Chondrocyte (in vitro differentiated cells): ENCODE data around the gene ARFGEF2. TPM values are rescaled to one million over a fixed set of nuclear protein-coding genes. Genes with fewer than 3 reads are reported as not detected.
"Not testable (repeated sequence)": the region's sequence is repeated elsewhere in the genome, so short reads cannot be mapped to it uniquely, and the experiment has no call there.

ENCODE experiments used
- DNase-seq: peaks from one replicate; pipeline ENCODE4 v3.0.0; 2021; ENCODE audit warnings: mixed read lengths, low spot score
- H3K27ac Mint-ChIP-seq: one replicate; pipeline ENCODE4 v1.8.0; 2021; ENCODE audit warnings: mild to moderate bottlenecking, moderate library complexity, mixed read lengths; ENCODE audit not compliant: unreplicated experiment
- H3K27me3 Mint-ChIP-seq: 2 replicates; pipeline ENCODE4 v1.8.0; 2021; ENCODE audit warnings: low read depth, mixed read lengths
- H3K36me3 Mint-ChIP-seq: 2 replicates; pipeline ENCODE4 v1.8.0; 2021; ENCODE audit warnings: low read depth, mixed read lengths
- H3K4me1 Mint-ChIP-seq: 2 replicates; pipeline ENCODE4 v1.8.0; 2021; ENCODE audit warnings: low read depth, mild to moderate bottlenecking, mixed read lengths
- H3K4me3 Mint-ChIP-seq: one replicate; pipeline ENCODE4 v1.8.0; 2021; ENCODE audit warnings: mild to moderate bottlenecking, moderate library complexity, mixed read lengths; ENCODE audit not compliant: unreplicated experiment
- H3K9me3 Mint-ChIP-seq: 2 replicates; pipeline ENCODE4 v1.8.0; 2021; ENCODE audit warnings: low read depth, mixed read lengths
- CTCF ChIP-seq: fragments of 200-600 bp; sonication (generic); IDR thresholded peaks from 2 replicates; pipeline ENCODE4 v1.5.0; 2021; ENCODE audit warnings: antibody characterized with exemption, mild to moderate bottlenecking, moderate library complexity
- total RNA-seq: library from RNA; stranded (reverse); gene quantifications from 3 replicates; pipeline ENCODE4 v1.2.1, GENCODE V29; 2021

The ARFGEF2 gene
- total RNA-seq, 1 donor from 2014 or later: 31.8 TPM

- not testable (repeated sequence) for DNase-seq, H3K9me3 Mint-ChIP-seq, H3K27me3 Mint-ChIP-seq, H3K27ac Mint-ChIP-seq, H3K36me3 Mint-ChIP-seq, H3K4me3 Mint-ChIP-seq
- peaks cover 11% of the 10 kb centered on the region for H3K4me1 Mint-ChIP-seq
Observed at GRCh38 chr20:48936178-48936577, 14.7 kb downstream of the ARFGEF2 start.

GRCh38 chr20:48937674-48938073 is 16.2 kb downstream of the ARFGEF2 start:
- TF ChIP-seq CTCF: no peak
- peaks cover 11% of the 10 kb centered on the region for H3K4me1 Mint-ChIP-seq
- H3K4me3 Mint-ChIP-seq: no peak overlapping the region
- H3K27ac Mint-ChIP-seq: no peak overlapping the region
- no peak for DNase-seq
- no peaks in the 10 kb centered on the region for H3K9me3 Mint-ChIP-seq
- no peaks in the 10 kb centered on the region for H3K36me3 Mint-ChIP-seq
- H3K27me3 Mint-ChIP-seq: no peaks in the 10 kb centered on the region

DNA sequence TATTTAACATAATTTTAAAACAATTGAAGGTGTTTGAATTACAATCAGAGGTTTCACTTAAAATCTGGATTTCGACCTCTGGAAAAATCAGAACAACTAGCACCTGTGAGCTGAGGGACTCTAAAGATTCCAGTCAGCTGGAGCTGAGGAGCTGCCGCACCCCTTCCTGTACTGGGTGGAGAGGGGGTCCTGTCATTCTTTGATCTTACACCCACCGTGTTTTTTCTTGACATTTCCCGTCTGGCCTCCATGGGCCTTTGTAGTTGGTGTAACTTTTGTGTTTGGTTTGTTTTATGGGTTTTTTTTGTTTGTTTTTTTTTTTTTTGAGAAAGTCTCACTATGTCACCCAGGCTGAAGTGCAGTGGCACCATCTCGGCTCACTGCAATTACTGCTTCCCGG is 17.2 kb downstream of the ARFGEF2 start:
- no peak overlapping the region for H3K27ac Mint-ChIP-seq
- DNase-seq: no peak
- H3K36me3 Mint-ChIP-seq: no peaks in the 10 kb centered on the region
- H3K9me3 Mint-ChIP-seq: no peaks in the 10 kb centered on the region
- H3K4me3 Mint-ChIP-seq: no peak overlapping the region
- no peak for TF ChIP-seq CTCF
- no peaks in the 10 kb centered on the region for H3K27me3 Mint-ChIP-seq
- peaks cover 11% of the 10 kb centered on the region for H3K4me1 Mint-ChIP-seq

- Mint-ChIP-seq H3K27me3 (no peaks in the 10 kb centered on the region), H3K27ac (no peak overlapping the region), H3K4me1 (peaks cover 9% of the 10 kb centered on the region), H3K36me3 (peaks cover 4% of the 10 kb centered on the region), H3K4me3 (no peak overlapping the region), H3K9me3 (no peaks in the 10 kb centered on the region)
- DNase-seq: no peak
- no peak for TF ChIP-seq CTCF
Observed at GRCh38 chr20:48940170-48940569, 18.7 kb downstream of the ARFGEF2 start.

DNA sequence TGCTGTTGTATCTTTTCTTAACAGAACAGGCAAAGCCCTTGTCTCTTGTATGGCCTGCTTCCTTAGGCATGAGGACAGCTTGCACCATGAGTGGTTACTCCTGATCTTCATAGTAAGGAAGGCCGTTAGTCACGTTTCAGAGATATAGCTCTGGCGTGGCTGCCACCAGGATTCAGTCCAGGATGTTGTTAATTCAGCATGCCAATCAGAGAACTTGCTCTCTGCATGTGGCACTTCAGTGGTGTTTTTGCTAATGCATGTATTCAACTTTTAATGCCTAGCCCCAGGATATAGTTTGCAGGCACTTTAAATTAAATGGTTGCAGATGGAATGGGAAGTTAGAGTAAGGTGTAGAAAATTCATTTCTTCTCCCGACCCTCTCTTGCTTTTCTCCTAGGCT is 20.0 kb downstream of the ARFGEF2 start:
- no peak overlapping the region for H3K27ac Mint-ChIP-seq
- no peaks in the 10 kb centered on the region for H3K9me3 Mint-ChIP-seq
- no peaks in the 10 kb centered on the region for H3K27me3 Mint-ChIP-seq
- H3K4me3 Mint-ChIP-seq: no peak overlapping the region
- DNase-seq: no peak
- TF ChIP-seq CTCF: no peak
- H3K4me1 Mint-ChIP-seq: peaks cover 9% of the 10 kb centered on the region
- H3K36me3 Mint-ChIP-seq: peaks cover 4% of the 10 kb centered on the region

DNA sequence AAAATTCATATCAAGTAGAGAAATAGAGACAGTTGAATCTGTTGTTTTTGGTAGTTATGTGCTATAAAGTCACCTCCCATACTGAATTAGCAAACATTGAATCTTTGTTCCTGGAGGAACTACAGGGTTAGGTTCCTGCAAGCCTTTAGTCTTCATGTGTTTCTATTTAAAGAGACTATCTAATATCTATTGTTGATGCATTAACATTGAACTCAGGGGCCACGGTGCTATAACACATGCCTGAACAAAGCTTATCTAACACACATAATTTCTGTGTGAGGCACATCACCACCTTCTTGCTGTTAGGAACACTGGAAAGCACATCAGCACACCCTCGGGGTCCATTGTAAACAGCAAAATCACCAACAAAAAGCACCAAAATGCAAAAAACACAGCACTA is 21.2 kb downstream of the ARFGEF2 start:
- TF ChIP-seq CTCF: no peak

More for the DNA sequence above, 21.2 kb downstream of the ARFGEF2 start:
- DNase-seq: no peak
- peaks cover under 1% of the 10 kb centered on the region for H3K4me1 Mint-ChIP-seq
- peaks cover 4% of the 10 kb centered on the region for H3K36me3 Mint-ChIP-seq
- H3K4me3 Mint-ChIP-seq: no peak overlapping the region
- no peaks in the 10 kb centered on the region for H3K27me3 Mint-ChIP-seq
- no peaks in the 10 kb centered on the region for H3K9me3 Mint-ChIP-seq
- H3K27ac Mint-ChIP-seq: no peak overlapping the region
